Endothelial cell (in vitro differentiated cells): ENCODE results near the gene F13B. TPM values are rescaled to one million over a fixed set of nuclear protein-coding genes. Genes with fewer than 3 reads are reported as not detected.

Experiments
- total RNA-seq: library from RNA; stranded (reverse); fragmentation: NEBNext Ultra II Directional; extraction: Animal tissue kit (Norgen Biotek cat#: 25700); gene quantifications from one replicate; pipeline ENCODE4 v1.2.1, GENCODE V29; 2021; ENCODE audit not compliant: unreplicated experiment

F13B gene
- total RNA-seq, 1 donor from 2014 or later: not detected

Other genes starting within 250 kb of the F13B start
- 0.49 TPM for gene CFHR1, start 247.5 kb downstream of the F13B start, total RNA-seq
- gene CFHR4, start 179.2 kb downstream of the F13B start, total RNA-seq: 0.87 TPM
- not detected for gene CFHR2, start 123.5 kb downstream of the F13B start, total RNA-seq
- not detected for gene CFHR5, start 89.7 kb downstream of the F13B start, total RNA-seq
- gene ASPM, start 79.4 kb upstream of the F13B start, total RNA-seq: 9.4 TPM
- gene ZBTB41, start 134.0 kb upstream of the F13B start, total RNA-seq: 7.6 TPM
- gene CRB1, start 201.0 kb upstream of the F13B start, total RNA-seq: not detected